Endodermal cell (in vitro differentiated cells): ENCODE data around the gene RBMS3. TPM values are rescaled to one million over a fixed set of nuclear protein-coding genes. Genes with fewer than 3 reads are reported as not detected.

ENCODE experiments used
- DNase-seq: peaks from one replicate; pipeline ENCODE4 v3.0.0-alpha.2; 2017
- H3K27ac ChIP-seq: 2 replicates; pipeline ENCODE4 v1.5.1; 2013; ENCODE audit warnings: mild to moderate bottlenecking, low read depth, low read length, moderate library complexity
- H3K27me3 ChIP-seq: 2 replicates; pipeline ENCODE4 v1.6.1; 2013; ENCODE audit warnings: mild to moderate bottlenecking, low read length, moderate library complexity; ENCODE audit not compliant: insufficient read depth, control insufficient read depth, poor library complexity, severe bottlenecking
- H3K36me3 ChIP-seq: 2 replicates; pipeline ENCODE4 v1.7.0; 2013; ENCODE audit warnings: mild to moderate bottlenecking, low read length, moderate library complexity; ENCODE audit not compliant: control insufficient read depth, insufficient read depth
- H3K4me1 ChIP-seq: one replicate; pipeline ENCODE4 v1.7.0; 2013; ENCODE audit warnings: low read length; ENCODE audit not compliant: control insufficient read depth, insufficient read depth
- H3K4me3 ChIP-seq: 2 replicates; pipeline ENCODE4 v1.5.1; 2013; ENCODE audit warnings: mild to moderate bottlenecking, low read length, moderate library complexity
- H3K9ac ChIP-seq: 2 replicates; pipeline ENCODE4 v1.6.1; 2013; ENCODE audit warnings: mild to moderate bottlenecking, low read length, moderate library complexity; ENCODE audit not compliant: poor library complexity, severe bottlenecking; ENCODE audit errors: extremely low read depth
- H3K9me3 ChIP-seq: 2 replicates; pipeline ENCODE4 v1.6.1; 2013; ENCODE audit warnings: mild to moderate bottlenecking, low read length, moderate library complexity; ENCODE audit not compliant: control insufficient read depth
- H3K27ac Mint-ChIP-seq: 2 replicates; pipeline ENCODE4 v1.8.0; 2020; ENCODE audit warnings: mixed read lengths
- H3K27me3 Mint-ChIP-seq: 2 replicates; pipeline ENCODE4 v1.8.0; 2021; ENCODE audit warnings: mild to moderate bottlenecking, mixed read lengths; ENCODE audit not compliant: insufficient read depth
- H3K36me3 Mint-ChIP-seq: 2 replicates; pipeline ENCODE4 v1.8.0; 2020; ENCODE audit warnings: low read depth, mixed read lengths
- H3K4me1 Mint-ChIP-seq: 2 replicates; pipeline ENCODE4 v1.8.0; 2020; ENCODE audit warnings: mixed read lengths
- H3K4me3 Mint-ChIP-seq: 2 replicates; pipeline ENCODE4 v1.8.0; 2020; ENCODE audit warnings: mild to moderate bottlenecking, moderate library complexity, mixed read lengths
- H3K9me3 Mint-ChIP-seq: 2 replicates; pipeline ENCODE4 v1.8.0; 2020; ENCODE audit warnings: mild to moderate bottlenecking, mixed read lengths
- CTCF ChIP-seq: fragments of 200-600 bp; sonication (generic); conservative IDR thresholded peaks from 2 replicates; pipeline ENCODE4 v1.5.0; 2021; ENCODE audit warnings: antibody characterized with exemption, mild to moderate bottlenecking
- WGBS, 2 experiments: methylation state at CpG; one replicate each; pipeline versions ENCODE4 v1.1.5 to v1.1.7; 2013; ENCODE audit warnings: missing lambda C conversion rate in 2 of 2, mixed read lengths in 1 of 2; ENCODE audit not compliant: insufficient coverage in 1 of 2, insufficient read length in 1 of 2; 5-methylcytosine and 5-hydroxymethylcytosine counted together
- total RNA-seq, 2 donors: library from RNA; stranded (reverse); fragmentation: NEBNext Ultra II Directional in 1 of 2; extraction: Animal tissue kit (Norgen Biotek cat#: 25700) in 1 of 2; gene quantifications; 2 replicates in 1 of 2; 3 replicates in 1 of 2; pipeline ENCODE4 v1.2.1, GENCODE V29; 2021

RBMS3 gene
- total RNA-seq, 2 donors from 2014 or later = 2.0 to 7.3 TPM

- Mint-ChIP-seq H3K36me3 (no peaks in the 10 kb centered on the region), H3K27ac (no peak overlapping the region), H3K27me3 (peaks cover 3% of the 10 kb centered on the region), H3K4me1 (no peaks in the 10 kb centered on the region), H3K4me3 (no peak overlapping the region), H3K9me3 (no peaks in the 10 kb centered on the region)
- Histone ChIP-seq H3K27me3 (no peaks in the 10 kb centered on the region), H3K27ac (no peak overlapping the region), H3K36me3 (no peaks in the 10 kb centered on the region), H3K9ac (no peak overlapping the region), H3K4me1 (no peaks in the 10 kb centered on the region), H3K9me3 (no peaks in the 10 kb centered on the region), H3K4me3 (no peak overlapping the region)
- no peak for DNase-seq
- TF ChIP-seq CTCF = no peak
- 89 to 94% methylated on average over 3 of the region's 3 CpGs for WGBS, 2 experiments
Measured at GRCh38 chr3:29275309-29275708, 5.6 kb upstream of the RBMS3 start.

GRCh38 chr3:29277249-29277648 lies 3.6 kb upstream of the RBMS3 start:
- Mint-ChIP-seq H3K4me3 (no peak overlapping the region), H3K36me3 (no peaks in the 10 kb centered on the region), H3K4me1 (peaks cover 13% of the 10 kb centered on the region), H3K27ac (no peak overlapping the region), H3K9me3 (no peaks in the 10 kb centered on the region), H3K27me3 (peaks cover 3% of the 10 kb centered on the region)
- no peaks in the 10 kb centered on the region for H3K36me3 ChIP-seq
- no peaks in the 10 kb centered on the region for H3K4me1 ChIP-seq
- H3K9me3 ChIP-seq = no peaks in the 10 kb centered on the region
- no peak overlapping the region for H3K9ac ChIP-seq
- no peak overlapping the region for H3K27ac ChIP-seq
- DNase-seq = no peak
- H3K27me3 ChIP-seq = no peaks in the 10 kb centered on the region
- TF ChIP-seq CTCF = no peak
- WGBS, 2 experiments = 91 to 94% methylated on average over 3 to 6 of the region's 6 CpGs
- H3K4me3 ChIP-seq = no peak overlapping the region

- WGBS, 2 experiments = 57 to 88% methylated on average over 3 to 4 of the region's 4 CpGs
- H3K27ac ChIP-seq = no peak overlapping the region
- TF ChIP-seq CTCF = no peak
- no peaks in the 10 kb centered on the region for H3K36me3 ChIP-seq
- H3K4me1 ChIP-seq = peaks cover 3% of the 10 kb centered on the region
- Mint-ChIP-seq H3K9me3 (no peaks in the 10 kb centered on the region), H3K4me1 (peaks cover 27% of the 10 kb centered on the region), H3K36me3 (no peaks in the 10 kb centered on the region), H3K27ac (no peak overlapping the region), H3K4me3 (no peak overlapping the region), H3K27me3 (peaks cover 3% of the 10 kb centered on the region)
- no peaks in the 10 kb centered on the region for H3K27me3 ChIP-seq
- no peak overlapping the region for H3K9ac ChIP-seq
- DNase-seq = no peak
- H3K4me3 ChIP-seq = no peak overlapping the region
- H3K9me3 ChIP-seq = no peaks in the 10 kb centered on the region
Measured at GRCh38 chr3:29279286-29279685, 1.6 kb upstream of the RBMS3 start.
